ENCODE results near the gene ASH1L. TPM values are rescaled to one million over a fixed set of nuclear protein-coding genes. Genes with fewer than 3 reads are reported as not detected.
"Not testable (repeated sequence)": the region's sequence is repeated elsewhere in the genome, so short reads cannot be mapped to it uniquely, and the experiment has no call there.

Gene ASH1L
- total RNA-seq, 4 donors from 2014 or later: 43.7 to 57.1 (median 52.0) TPM

DNA sequence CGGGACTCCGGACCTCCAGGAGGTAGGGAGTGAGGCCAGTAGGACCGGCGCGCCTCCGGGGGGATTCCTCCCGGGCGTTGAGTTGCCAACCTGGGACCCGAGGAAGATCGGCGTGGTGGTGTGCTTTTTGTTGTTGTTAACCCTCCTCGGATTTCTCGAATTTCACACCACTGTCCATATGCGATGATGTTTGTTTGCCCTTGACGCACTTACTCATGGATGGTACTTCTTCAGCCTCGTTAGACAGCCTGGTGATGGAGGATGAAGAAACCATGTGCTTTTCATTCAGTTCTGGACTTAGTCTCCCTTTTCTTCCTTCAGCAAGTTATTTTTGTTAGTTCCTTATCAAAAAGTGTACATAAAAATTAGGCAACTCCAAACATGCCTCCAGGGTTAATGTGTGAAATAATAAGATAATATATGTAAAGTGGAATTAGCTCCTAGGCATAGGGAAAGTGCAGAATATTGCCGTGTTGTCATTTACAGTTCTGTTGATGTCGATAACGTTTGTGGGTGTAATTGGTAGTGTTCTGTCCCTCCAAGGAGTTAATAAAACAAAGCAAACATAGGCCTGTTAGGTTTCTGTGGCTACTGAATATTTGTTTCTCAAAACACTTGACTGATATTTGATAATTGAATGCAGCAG, 897 bp upstream of the ASH1L start:
- intact Hi-C loops (cut with DNase I; ENCODE audit: low total_unique reads): loop anchor here (2.0 kb wide), 2 partner anchors 45 to 125 kb away; partner anchors contain the start of genes DAP3 and YY1AP1
- peaks cover 32 to 35% of the 10 kb centered on the region in 2 donors for H3K4me1 ChIP-seq
- peak; percentile 10 to 11 for ATAC-seq

DNA sequence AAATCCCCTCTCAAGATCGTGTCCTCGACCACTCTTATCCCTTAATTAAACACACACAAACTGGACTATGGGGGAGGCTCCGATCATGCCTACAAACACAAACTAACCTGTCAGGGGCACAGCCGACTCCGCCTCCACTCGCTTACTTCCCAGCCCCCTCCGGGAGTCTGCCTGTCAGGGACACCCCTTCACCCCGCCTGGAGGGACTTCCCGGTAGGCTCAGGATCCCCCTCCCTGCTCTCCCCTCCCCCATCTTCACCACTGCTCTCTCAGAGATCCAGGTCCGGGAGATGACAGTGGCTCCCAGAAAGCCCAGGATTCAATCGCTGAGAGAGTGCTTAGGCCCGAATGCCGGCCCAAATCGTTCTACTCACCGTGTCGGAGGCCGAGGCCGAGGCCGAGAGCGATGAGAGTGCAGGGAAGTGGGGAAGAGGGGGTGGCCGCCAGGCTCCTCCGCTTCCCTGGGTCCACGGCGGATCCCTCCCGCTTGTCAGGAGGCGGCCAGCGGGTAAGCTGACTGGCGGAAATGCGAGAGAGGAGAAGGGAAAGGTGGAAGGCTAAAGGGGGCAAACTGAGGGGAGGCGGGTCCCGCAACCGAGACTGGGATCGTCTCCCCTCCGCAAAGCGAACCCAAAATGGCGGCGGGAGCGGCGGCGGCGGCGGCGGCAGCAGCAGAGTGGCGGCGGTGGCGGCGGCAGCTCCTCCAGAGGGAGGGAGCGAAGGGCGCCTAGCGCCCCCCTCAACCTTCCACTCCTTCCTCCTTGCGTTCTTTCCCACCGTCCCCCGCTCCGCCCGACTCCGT, 623 bp downstream of the ASH1L start:
- peak overlapping the region; percentile 85 to 99 (median 96) for H3K4me3 ChIP-seq
- ATAC-seq (peak; percentile 37 to 43), DNase-seq (peak in 1 of 2 donors; percentile 42)
- H3K36me3 ChIP-seq; H3K27me3 ChIP-seq; in situ Hi-C loops (cut with MboI; ENCODE audit: low sequenced_read_pairs in 4 of 4); H3K9me3 ChIP-seq: not testable (repeated sequence)
- H3K4me1 ChIP-seq: peaks cover 41 to 46% of the 10 kb centered on the region in 2 donors
- H3K27ac ChIP-seq: peak overlapping the region; percentile 96 to 100 (median 98)
- intact Hi-C loops (cut with DNase I; ENCODE audit: low total_unique reads): loop anchor here (2.0 kb wide), 2 partner anchors 47 to 127 kb away; partner anchors contain the start of genes DAP3 and YY1AP1

More for the DNA sequence above, 897 bp upstream of the ASH1L start:
- in situ Hi-C loops (cut with MboI; ENCODE audit: low sequenced_read_pairs in 4 of 4); H3K27me3 ChIP-seq; DNase-seq; H3K9me3 ChIP-seq; H3K36me3 ChIP-seq: not testable (repeated sequence)
- peak in 1 of 2 donors; percentile 2 for TF ChIP-seq POLR2A (IDR thresholded peaks at IDR 0.05)
- peak overlapping the region; percentile 96 to 100 (median 98) for H3K27ac ChIP-seq
- H3K4me3 ChIP-seq: peak overlapping the region; percentile 85 to 99 (median 96)

DNA sequence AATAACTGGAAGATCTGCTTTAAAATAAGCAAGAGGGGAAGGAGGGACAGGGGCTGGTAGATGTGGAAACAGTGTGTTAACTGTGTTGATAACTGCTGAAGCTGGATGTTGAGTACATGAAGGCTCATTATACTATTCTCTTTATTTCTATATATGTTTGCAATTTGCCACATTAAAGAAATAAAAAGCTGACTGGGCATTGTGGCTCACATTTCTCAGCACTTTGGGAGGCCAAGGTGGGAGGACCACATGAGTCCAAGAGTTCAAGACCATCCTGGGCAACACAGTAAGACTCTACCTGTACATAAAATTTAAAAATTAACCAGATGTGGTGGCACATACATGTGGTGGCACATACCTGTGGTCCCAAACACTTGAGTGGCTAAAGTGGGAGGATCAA, 6.7 kb downstream of the ASH1L start:
- no peak for ATAC-seq

DNA sequence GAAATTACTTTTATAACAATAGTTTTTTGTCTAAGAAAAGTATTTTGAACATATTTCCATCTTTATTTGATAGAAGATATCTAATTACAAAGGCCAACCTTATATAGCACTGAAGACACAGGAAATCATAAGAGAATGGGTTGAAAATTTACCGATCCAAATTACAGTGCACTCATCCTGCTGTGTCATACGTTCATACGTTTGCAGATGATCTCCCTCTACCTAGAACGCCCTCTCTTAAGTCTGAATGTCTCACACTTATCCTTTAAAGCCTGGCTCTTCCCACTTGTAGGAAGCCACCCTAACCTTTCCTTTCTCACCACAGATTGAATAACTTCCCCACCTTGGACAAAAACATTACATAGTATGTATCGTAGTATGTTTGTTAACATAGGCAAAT, 9.3 kb downstream of the ASH1L start:
- H3K4me1 ChIP-seq: peaks cover 34 to 35% of the 10 kb centered on the region in 2 donors

More for the DNA sequence above, 6.7 kb downstream of the ASH1L start:
- no peak overlapping the region for H3K4me3 ChIP-seq
- intact Hi-C loops (cut with DNase I; ENCODE audit: low total_unique reads) (no loop called here), in situ Hi-C loops (cut with MboI; ENCODE audit: low sequenced_read_pairs in 4 of 4) (no loop called here)
- peaks cover 42 to 43% of the 10 kb centered on the region in 2 donors for H3K4me1 ChIP-seq
- TF ChIP-seq POLR2A (IDR thresholded peaks at IDR 0.05): no peak
- TF ChIP-seq, protein P1, sequence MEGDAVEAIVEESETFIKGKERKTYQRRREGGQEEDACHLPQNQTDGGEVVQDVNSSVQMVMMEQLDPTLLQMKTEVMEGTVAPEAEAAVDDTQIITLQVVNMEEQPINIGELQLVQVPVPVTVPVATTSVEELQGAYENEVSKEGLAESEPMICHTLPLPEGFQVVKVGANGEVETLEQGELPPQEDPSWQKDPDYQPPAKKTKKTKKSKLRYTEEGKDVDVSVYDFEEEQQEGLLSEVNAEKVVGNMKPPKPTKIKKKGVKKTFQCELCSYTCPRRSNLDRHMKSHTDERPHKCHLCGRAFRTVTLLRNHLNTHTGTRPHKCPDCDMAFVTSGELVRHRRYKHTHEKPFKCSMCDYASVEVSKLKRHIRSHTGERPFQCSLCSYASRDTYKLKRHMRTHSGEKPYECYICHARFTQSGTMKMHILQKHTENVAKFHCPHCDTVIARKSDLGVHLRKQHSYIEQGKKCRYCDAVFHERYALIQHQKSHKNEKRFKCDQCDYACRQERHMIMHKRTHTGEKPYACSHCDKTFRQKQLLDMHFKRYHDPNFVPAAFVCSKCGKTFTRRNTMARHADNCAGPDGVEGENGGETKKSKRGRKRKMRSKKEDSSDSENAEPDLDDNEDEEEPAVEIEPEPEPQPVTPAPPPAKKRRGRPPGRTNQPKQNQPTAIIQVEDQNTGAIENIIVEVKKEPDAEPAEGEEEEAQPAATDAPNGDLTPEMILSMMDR (IDR thresholded peaks at IDR 0.05 in 4 of 5, conservative IDR thresholded peaks at IDR 0.05 in 1 of 5): no peak
- H3K36me3 ChIP-seq: no peaks in the 10 kb centered on the region
- no peak overlapping the region for H3K27ac ChIP-seq
- no peaks in the 10 kb centered on the region for H3K27me3 ChIP-seq
- DNase-seq: no peak
- no peaks in the 10 kb centered on the region for H3K9me3 ChIP-seq

DNA sequence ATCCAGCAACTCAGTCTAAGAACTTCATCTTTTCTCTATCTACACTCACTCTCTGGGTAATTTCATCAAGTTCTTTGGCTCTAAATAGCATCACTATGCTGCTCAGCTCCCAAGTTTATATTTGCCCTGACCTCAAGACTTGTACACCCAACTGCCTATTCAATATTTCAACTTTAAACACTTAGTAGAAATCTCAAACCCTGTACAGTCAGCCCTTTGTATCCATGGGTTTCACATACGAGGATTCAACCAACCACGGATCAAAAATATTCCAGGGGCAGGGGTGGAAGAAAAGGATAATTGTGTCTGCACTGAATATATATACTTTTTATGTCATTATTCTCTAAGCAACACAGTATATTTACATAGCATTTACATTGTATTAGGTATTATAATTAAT, 13.9 kb downstream of the ASH1L start:
- intact Hi-C loops (cut with DNase I; ENCODE audit: low total_unique reads): no loop called here
- no peaks in the 10 kb centered on the region for H3K9me3 ChIP-seq
- H3K4me1 ChIP-seq: peaks cover 44 to 52% of the 10 kb centered on the region in 2 donors
- in situ Hi-C loops (cut with MboI; ENCODE audit: low sequenced_read_pairs in 4 of 4): no loop called here
- no peaks in the 10 kb centered on the region for H3K27me3 ChIP-seq
- no peaks in the 10 kb centered on the region for H3K36me3 ChIP-seq
- ATAC-seq: no peak
- no peak for TF ChIP-seq POLR2A (IDR thresholded peaks at IDR 0.05)
- TF ChIP-seq, protein P1 (IDR thresholded peaks at IDR 0.05 in 4 of 5, conservative IDR thresholded peaks at IDR 0.05 in 1 of 5): no peak
- DNase-seq: no peak
- no peak overlapping the region for H3K4me3 ChIP-seq
- peak overlapping the region in 2 of 4 donors; percentile 17 to 20 for H3K27ac ChIP-seq

More for the DNA sequence above, 9.3 kb downstream of the ASH1L start:
- in situ Hi-C loops (cut with MboI; ENCODE audit: low sequenced_read_pairs in 4 of 4): no loop called here
- Histone ChIP-seq H3K36me3 (no peaks in the 10 kb centered on the region), H3K4me3 (no peak overlapping the region), H3K9me3 (no peaks in the 10 kb centered on the region), H3K27me3 (no peaks in the 10 kb centered on the region), H3K27ac (peak overlapping the region in 2 of 4 donors; percentile 25 to 34)
- no peak for TF ChIP-seq POLR2A (IDR thresholded peaks at IDR 0.05)
- TF ChIP-seq, protein P1 (IDR thresholded peaks at IDR 0.05 in 4 of 5, conservative IDR thresholded peaks at IDR 0.05 in 1 of 5): no peak
- intact Hi-C loops (cut with DNase I; ENCODE audit: low total_unique reads): no loop called here
- DNase-seq: no peak
- peak in 1 of 2 donors; percentile 38 for ATAC-seq
